ENCODE data around the gene PDSS1. TPM values are rescaled to one million over a fixed set of nuclear protein-coding genes. Genes with fewer than 3 reads are reported as not detected.

PDSS1 gene
- total RNA-seq, 1 experiment from 2014 or later, result 20.2 TPM

- in situ Hi-C loops (cut with HindIII; ENCODE audit: low sequenced_read_pairs), result no loop called here
- peak; percentile 31 for DNase-seq (ENCODE audit: low spot score)
Observed at GRCh38 chr10:26733750-26734568, 36.5 kb downstream of the PDSS1 start.

- DNase-seq (ENCODE audit: low spot score), result no peak
- in situ Hi-C loops (cut with HindIII; ENCODE audit: low sequenced_read_pairs), result loop anchor here (5.0 kb wide), 1 partner anchor 37 kb away; no protein-coding TSS in a partner anchor
Observed at GRCh38 chr10:26735435-26735834, 37.9 kb downstream of the PDSS1 start.

- in situ Hi-C loops (cut with HindIII; ENCODE audit: low sequenced_read_pairs), result loop anchor here (5.0 kb wide), 1 partner anchor 35 kb away; no protein-coding TSS in a partner anchor
- no peak for DNase-seq (ENCODE audit: low spot score)
Observed at GRCh38 chr10:26737730-26738129, 40.2 kb downstream of the PDSS1 start.

- no peak for DNase-seq (ENCODE audit: low spot score)
- in situ Hi-C loops (cut with HindIII; ENCODE audit: low sequenced_read_pairs), result loop anchor here (5.0 kb wide), 1 partner anchor 34 kb away; no protein-coding TSS in a partner anchor
Observed at GRCh38 chr10:26738301-26738911, 40.9 kb downstream of the PDSS1 start.

- no peak for DNase-seq (ENCODE audit: low spot score)
- in situ Hi-C loops (cut with HindIII; ENCODE audit: low sequenced_read_pairs), result loop anchor here (5.0 kb wide), 1 partner anchor 33 kb away; no protein-coding TSS in a partner anchor
Observed at GRCh38 chr10:26739071-26739631, 41.6 kb downstream of the PDSS1 start.

- in situ Hi-C loops (cut with HindIII; ENCODE audit: low sequenced_read_pairs), result no loop called here
- DNase-seq (ENCODE audit: low spot score), result peak; percentile 33
Observed at GRCh38 chr10:26741368-26741767, 43.9 kb downstream of the PDSS1 start.

GRCh38 chr10:26743091-26743490 is 45.6 kb downstream of the PDSS1 start:
- in situ Hi-C loops (cut with HindIII; ENCODE audit: low sequenced_read_pairs), result no loop called here

GRCh38 chr10:26743841-26744240 is 46.3 kb downstream of the PDSS1 start:
- in situ Hi-C loops (cut with HindIII; ENCODE audit: low sequenced_read_pairs), result no loop called here
- DNase-seq (ENCODE audit: low spot score), result no peak

More at GRCh38 chr10:26743091-26743490, 45.6 kb downstream of the PDSS1 start:
- DNase-seq (ENCODE audit: low spot score), result no peak

- in situ Hi-C loops (cut with HindIII; ENCODE audit: low sequenced_read_pairs), result no loop called here
- no peak for DNase-seq (ENCODE audit: low spot score)
Observed at GRCh38 chr10:26746061-26746460, 48.6 kb downstream of the PDSS1 start.

- DNase-seq (ENCODE audit: low spot score), result no peak
Observed at GRCh38 chr10:26755443-26755903, 58.0 kb downstream of the PDSS1 start.

GRCh38 chr10:26759008-26759407 is 61.5 kb downstream of the PDSS1 start:
- DNase-seq (ENCODE audit: low spot score), result no peak
- in situ Hi-C loops (cut with HindIII; ENCODE audit: low sequenced_read_pairs), result no loop called here

More at GRCh38 chr10:26755443-26755903, 58.0 kb downstream of the PDSS1 start:
- in situ Hi-C loops (cut with HindIII; ENCODE audit: low sequenced_read_pairs), result no loop called here

GRCh38 chr10:26765549-26765948 is 68.0 kb downstream of the PDSS1 start:
- in situ Hi-C loops (cut with HindIII; ENCODE audit: low sequenced_read_pairs), result no loop called here
- no peak for DNase-seq (ENCODE audit: low spot score)

- in situ Hi-C loops (cut with HindIII; ENCODE audit: low sequenced_read_pairs), result loop anchor here (5.0 kb wide), 1 partner anchor 33 kb away; no protein-coding TSS in a partner anchor
Observed at GRCh38 chr10:26770069-26770468, 72.6 kb downstream of the PDSS1 start.

GRCh38 chr10:26773633-26774032 is 76.1 kb downstream of the PDSS1 start:
- in situ Hi-C loops (cut with HindIII; ENCODE audit: low sequenced_read_pairs), result loop anchor here (5.0 kb wide), 1 partner anchor 36 kb away; no protein-coding TSS in a partner anchor
- no peak for DNase-seq (ENCODE audit: low spot score)

More at GRCh38 chr10:26770069-26770468, 72.6 kb downstream of the PDSS1 start:
- DNase-seq (ENCODE audit: low spot score), result no peak

- in situ Hi-C loops (cut with HindIII; ENCODE audit: low sequenced_read_pairs), result no loop called here
Observed at GRCh38 chr10:26776258-26776657, 78.8 kb downstream of the PDSS1 start.

GRCh38 chr10:26777686-26778085 is 80.2 kb downstream of the PDSS1 start:
- no peak for DNase-seq (ENCODE audit: low spot score)
- in situ Hi-C loops (cut with HindIII; ENCODE audit: low sequenced_read_pairs), result no loop called here

More at GRCh38 chr10:26776258-26776657, 78.8 kb downstream of the PDSS1 start:
- DNase-seq (ENCODE audit: low spot score), result no peak

GRCh38 chr10:26779176-26779860 is 81.8 kb downstream of the PDSS1 start:
- in situ Hi-C loops (cut with HindIII; ENCODE audit: low sequenced_read_pairs), result no loop called here
- DNase-seq (ENCODE audit: low spot score), result no peak

GRCh38 chr10:26780106-26780792 is 82.7 kb downstream of the PDSS1 start:
- in situ Hi-C loops (cut with HindIII; ENCODE audit: low sequenced_read_pairs), result no loop called here
- DNase-seq (ENCODE audit: low spot score), result no peak

Measured in G401 (cell line).